Neuron (in vitro differentiated cells): ENCODE results near the gene RBM5.

ENCODE experiments used
- H2AFZ ChIP-seq: one replicate; pipeline ENCODE4 v1.6.1; 2013; ENCODE audit warnings: low read depth, mild to moderate bottlenecking, inconsistent platforms, low read length, moderate library complexity
- H3K27me3 ChIP-seq: one replicate; pipeline ENCODE4 v1.6.1; 2013; ENCODE audit warnings: low read length; ENCODE audit not compliant: insufficient read depth
- H3K36me3 ChIP-seq: one replicate; pipeline ENCODE4 v1.6.1; 2013; ENCODE audit warnings: low read length; ENCODE audit not compliant: insufficient read depth
- H3K4me1 ChIP-seq: one replicate; pipeline ENCODE4 v1.6.1; 2013; ENCODE audit warnings: low read length; ENCODE audit not compliant: insufficient read depth
- H3K4me3 ChIP-seq: 2 replicates; pipeline ENCODE4 v1.5.1; 2013; ENCODE audit warnings: mild to moderate bottlenecking, low read length, moderate library complexity
- H3K9me3 ChIP-seq: one replicate; pipeline ENCODE4 v1.6.1; 2013; ENCODE audit warnings: low read length

RBM5 gene

GRCh38 chr3:50153782-50154475 is 65.2 kb downstream of the RBM5 start:
- peaks cover 9% of the 10 kb centered on the region for H3K4me1 ChIP-seq
- H3K4me3 ChIP-seq = no peak overlapping the region
- peaks cover 73% of the 10 kb centered on the region for H3K27me3 ChIP-seq
- H3K9me3 ChIP-seq = no peaks in the 10 kb centered on the region
- H3K36me3 ChIP-seq = no peaks in the 10 kb centered on the region
- no peak overlapping the region for H2AFZ ChIP-seq

GRCh38 chr3:50154476-50154839 is 65.7 kb downstream of the RBM5 start:
- peak overlapping the region; percentile 19 for H3K4me3 ChIP-seq

GRCh38 chr3:50154840-50155490 is 66.2 kb downstream of the RBM5 start, which contains the start of gene SEMA3F:
Gene SEMA3F (plus strand): TSS chr3:50155324. CDS start chr3:50159623, 4,299 bp downstream.
- H3K4me3 ChIP-seq = peak within 1 kb of the TSS; percentile 38
- H2AFZ ChIP-seq = no peak within 1 kb of the TSS
- peaks cover 75% of the 10 kb centered on the region for H3K27me3 ChIP-seq
- peaks cover 9% of the 10 kb centered on the region for H3K4me1 ChIP-seq
- H3K9me3 ChIP-seq = no peaks in the 10 kb centered on the region
- no peaks in the 10 kb centered on the region for H3K36me3 ChIP-seq

More at GRCh38 chr3:50154476-50154839, 65.7 kb downstream of the RBM5 start:
- Histone ChIP-seq H3K4me1 (peaks cover 9% of the 10 kb centered on the region), H3K27me3 (peaks cover 75% of the 10 kb centered on the region), H3K36me3 (no peaks in the 10 kb centered on the region), H2AFZ (no peak overlapping the region), H3K9me3 (no peaks in the 10 kb centered on the region)

- H3K9me3 ChIP-seq = no peaks in the 10 kb centered on the region
Observed at GRCh38 chr3:50155491-50155878, 66.8 kb downstream of the RBM5 start.

GRCh38 chr3:50155891-50156290 is 67.2 kb downstream of the RBM5 start:
- H2AFZ ChIP-seq = no peak overlapping the region

More at GRCh38 chr3:50155491-50155878, 66.8 kb downstream of the RBM5 start:
- H3K36me3 ChIP-seq = no peaks in the 10 kb centered on the region
- H3K27me3 ChIP-seq = peaks cover 73% of the 10 kb centered on the region
- H3K4me1 ChIP-seq = peaks cover 9% of the 10 kb centered on the region
- H2AFZ ChIP-seq = no peak overlapping the region
- H3K4me3 ChIP-seq = peak overlapping the region; percentile 38

GRCh38 chr3:50156549-50157493 is 68.1 kb downstream of the RBM5 start:
- Histone ChIP-seq H3K36me3 (no peaks in the 10 kb centered on the region), H3K4me1 (peaks cover 9% of the 10 kb centered on the region), H2AFZ (no peak overlapping the region), H3K9me3 (no peaks in the 10 kb centered on the region), H3K27me3 (peaks cover 63% of the 10 kb centered on the region), H3K4me3 (no peak overlapping the region)

More at GRCh38 chr3:50155891-50156290, 67.2 kb downstream of the RBM5 start:
- Histone ChIP-seq H3K4me1 (peaks cover 9% of the 10 kb centered on the region), H3K27me3 (peaks cover 71% of the 10 kb centered on the region), H3K36me3 (no peaks in the 10 kb centered on the region), H3K9me3 (no peaks in the 10 kb centered on the region), H3K4me3 (no peak overlapping the region)

GRCh38 chr3:50157827-50158529 is 69.3 kb downstream of the RBM5 start:
- H3K9me3 ChIP-seq = no peaks in the 10 kb centered on the region
- H3K27me3 ChIP-seq = peaks cover 62% of the 10 kb centered on the region
- no peaks in the 10 kb centered on the region for H3K36me3 ChIP-seq
- H2AFZ ChIP-seq = no peak overlapping the region
- H3K4me3 ChIP-seq = no peak overlapping the region
- peaks cover 9% of the 10 kb centered on the region for H3K4me1 ChIP-seq

GRCh38 chr3:50158530-50159146 is 69.9 kb downstream of the RBM5 start:
- H3K9me3 ChIP-seq = no peaks in the 10 kb centered on the region
- H2AFZ ChIP-seq = no peak overlapping the region
- H3K4me3 ChIP-seq = no peak overlapping the region
- peaks cover 9% of the 10 kb centered on the region for H3K4me1 ChIP-seq
- no peaks in the 10 kb centered on the region for H3K36me3 ChIP-seq
- peaks cover 55% of the 10 kb centered on the region for H3K27me3 ChIP-seq

GRCh38 chr3:50160561-50160983 is 71.9 kb downstream of the RBM5 start:
- H3K4me1 ChIP-seq = peaks cover 8% of the 10 kb centered on the region

GRCh38 chr3:50161320-50161719 is 72.6 kb downstream of the RBM5 start:
- Histone ChIP-seq H3K36me3 (no peaks in the 10 kb centered on the region), H2AFZ (no peak overlapping the region), H3K4me1 (peaks cover 6% of the 10 kb centered on the region), H3K27me3 (peaks cover 38% of the 10 kb centered on the region), H3K9me3 (no peaks in the 10 kb centered on the region), H3K4me3 (no peak overlapping the region)

More at GRCh38 chr3:50160561-50160983, 71.9 kb downstream of the RBM5 start:
- Histone ChIP-seq H3K36me3 (no peaks in the 10 kb centered on the region), H3K9me3 (no peaks in the 10 kb centered on the region), H2AFZ (no peak overlapping the region), H3K27me3 (peaks cover 46% of the 10 kb centered on the region), H3K4me3 (no peak overlapping the region)

GRCh38 chr3:50162034-50162883 is 73.5 kb downstream of the RBM5 start:
- no peak overlapping the region for H2AFZ ChIP-seq
- H3K4me3 ChIP-seq = no peak overlapping the region
- peaks cover 29% of the 10 kb centered on the region for H3K27me3 ChIP-seq
- no peaks in the 10 kb centered on the region for H3K9me3 ChIP-seq
- H3K4me1 ChIP-seq = peaks cover 13% of the 10 kb centered on the region
- H3K36me3 ChIP-seq = no peaks in the 10 kb centered on the region
